GM08714 (cell line): ENCODE results near the gene HMOX1.
"Not testable (repeated sequence)": the region's sequence is repeated elsewhere in the genome, so short reads cannot be mapped to it uniquely, and the experiment has no call there.

Experiments
- H3K4me3 ChIP-seq: fragments of 200-500 bp; sonication (Bioruptor generic); 2 replicates; pipeline ENCODE4 v1.5.1; 2014; ENCODE audit warnings: mild to moderate bottlenecking, low read length, inconsistent platforms
- ZNF274 ChIP-seq: IDR thresholded peaks from 2 replicates; pipeline ENCODE4 v1.6.1; 2012; ENCODE audit warnings: mild to moderate bottlenecking, low read depth, low read length

Gene HMOX1

GRCh38 chr22:35361001-35361558 is 19.8 kb upstream of the HMOX1 start:
- no peak for TF ChIP-seq ZNF274
- no peak overlapping the region for H3K4me3 ChIP-seq

GRCh38 chr22:35363566-35364086 is 17.3 kb upstream of the HMOX1 start:
- TF ChIP-seq ZNF274: no peak
- H3K4me3 ChIP-seq: no peak overlapping the region

- not testable (repeated sequence) for H3K4me3 ChIP-seq
Observed at GRCh38 chr22:35364230-35364629, 16.7 kb upstream of the HMOX1 start.

GRCh38 chr22:35367331-35367886 is 13.5 kb upstream of the HMOX1 start:
- no peak overlapping the region for H3K4me3 ChIP-seq
- TF ChIP-seq ZNF274: no peak

- H3K4me3 ChIP-seq: no peak overlapping the region
- TF ChIP-seq ZNF274: no peak
Observed at GRCh38 chr22:35368386-35368785, 12.5 kb upstream of the HMOX1 start.

GRCh38 chr22:35369996-35370395 is 10.9 kb upstream of the HMOX1 start:
- no peak for TF ChIP-seq ZNF274

GRCh38 chr22:35373781-35374180 is 7.1 kb upstream of the HMOX1 start:
- TF ChIP-seq ZNF274: no peak
- no peak overlapping the region for H3K4me3 ChIP-seq

More at GRCh38 chr22:35369996-35370395, 10.9 kb upstream of the HMOX1 start:
- no peak overlapping the region for H3K4me3 ChIP-seq

- TF ChIP-seq ZNF274: no peak
- H3K4me3 ChIP-seq: no peak overlapping the region
Observed at GRCh38 chr22:35375031-35375430, 5.9 kb upstream of the HMOX1 start.

GRCh38 chr22:35375526-35375925 is 5.4 kb upstream of the HMOX1 start:
- TF ChIP-seq ZNF274: no peak
- no peak overlapping the region for H3K4me3 ChIP-seq

- no peak for TF ChIP-seq ZNF274
- no peak overlapping the region; the same call in 1 of the 2 replicates for H3K4me3 ChIP-seq
Observed at GRCh38 chr22:35376728-35377472, 4.0 kb upstream of the HMOX1 start.

GRCh38 chr22:35377735-35378134 is 3.2 kb upstream of the HMOX1 start:
- TF ChIP-seq ZNF274: no peak
- no peak overlapping the region for H3K4me3 ChIP-seq

GRCh38 chr22:35378621-35379020 is 2.3 kb upstream of the HMOX1 start:
- no peak for TF ChIP-seq ZNF274

GRCh38 chr22:35379146-35379993 is 1.5 kb upstream of the HMOX1 start:
- no peak overlapping the region for H3K4me3 ChIP-seq
- TF ChIP-seq ZNF274: no peak

More at GRCh38 chr22:35378621-35379020, 2.3 kb upstream of the HMOX1 start:
- no peak overlapping the region for H3K4me3 ChIP-seq

- TF ChIP-seq ZNF274: no peak
- H3K4me3 ChIP-seq: no peak overlapping the region
Observed at GRCh38 chr22:35380013-35380412, 883 bp upstream of the HMOX1 start.
